Measurements from ENCODE around the gene BANF2. TPM values are rescaled to one million over a fixed set of nuclear protein-coding genes. Genes with fewer than 3 reads are reported as not detected.

Gene BANF2
- total RNA-seq, 1 donor from 2014 or later = not detected

DNA sequence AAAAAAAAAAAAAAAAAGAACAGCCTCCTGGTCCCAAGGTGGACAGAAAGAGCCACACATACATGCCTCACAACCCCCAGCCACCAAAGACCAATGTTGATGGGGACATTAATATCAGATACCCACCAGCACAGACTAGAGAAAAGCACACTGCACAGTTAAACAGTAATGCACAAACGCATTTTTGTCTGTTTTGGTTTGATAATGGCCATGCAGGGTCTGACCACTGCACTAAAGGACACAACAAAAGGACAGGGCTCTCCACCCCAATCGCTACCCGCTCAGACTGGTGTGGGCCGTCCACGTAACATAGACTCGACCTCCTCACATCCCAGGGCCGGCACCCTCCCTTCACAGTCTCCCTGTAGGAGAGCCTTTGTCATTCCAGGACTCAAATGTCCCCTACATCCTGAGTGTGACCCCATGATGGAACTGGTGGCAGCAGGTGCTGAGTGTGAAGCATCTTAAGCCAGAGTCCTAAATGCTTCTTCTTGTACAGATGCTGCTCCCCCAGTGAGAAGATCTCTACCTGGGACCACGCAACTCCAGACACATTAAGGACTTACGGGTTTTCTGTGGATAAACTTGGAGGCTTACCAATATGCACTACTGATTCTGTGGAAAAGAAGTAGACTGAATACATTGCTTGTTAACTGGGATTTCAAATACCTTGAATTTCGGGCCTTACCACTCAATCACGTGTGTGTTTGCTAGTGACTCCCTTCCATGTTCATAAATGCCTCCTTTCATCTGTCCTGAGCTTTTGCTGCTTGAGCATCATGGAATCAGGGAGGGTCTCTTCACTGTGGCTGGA is 45.7 kb upstream of the BANF2 start:
- no peak for DNase-seq (ENCODE audit: low spot score in 2 of 2, unreplicated experiment in 2 of 2)
- Mint-ChIP-seq H3K36me3 (peaks cover 24% of the 10 kb centered on the region), H3K9me3 (no peaks in the 10 kb centered on the region), H3K27me3 (ENCODE audit: low read depth) (no peaks in the 10 kb centered on the region), H3K4me1 (peaks cover 17% of the 10 kb centered on the region), H3K27ac (peak overlapping the region; percentile 93), H3K4me3 (no peak overlapping the region)
- TF ChIP-seq, protein P1, sequence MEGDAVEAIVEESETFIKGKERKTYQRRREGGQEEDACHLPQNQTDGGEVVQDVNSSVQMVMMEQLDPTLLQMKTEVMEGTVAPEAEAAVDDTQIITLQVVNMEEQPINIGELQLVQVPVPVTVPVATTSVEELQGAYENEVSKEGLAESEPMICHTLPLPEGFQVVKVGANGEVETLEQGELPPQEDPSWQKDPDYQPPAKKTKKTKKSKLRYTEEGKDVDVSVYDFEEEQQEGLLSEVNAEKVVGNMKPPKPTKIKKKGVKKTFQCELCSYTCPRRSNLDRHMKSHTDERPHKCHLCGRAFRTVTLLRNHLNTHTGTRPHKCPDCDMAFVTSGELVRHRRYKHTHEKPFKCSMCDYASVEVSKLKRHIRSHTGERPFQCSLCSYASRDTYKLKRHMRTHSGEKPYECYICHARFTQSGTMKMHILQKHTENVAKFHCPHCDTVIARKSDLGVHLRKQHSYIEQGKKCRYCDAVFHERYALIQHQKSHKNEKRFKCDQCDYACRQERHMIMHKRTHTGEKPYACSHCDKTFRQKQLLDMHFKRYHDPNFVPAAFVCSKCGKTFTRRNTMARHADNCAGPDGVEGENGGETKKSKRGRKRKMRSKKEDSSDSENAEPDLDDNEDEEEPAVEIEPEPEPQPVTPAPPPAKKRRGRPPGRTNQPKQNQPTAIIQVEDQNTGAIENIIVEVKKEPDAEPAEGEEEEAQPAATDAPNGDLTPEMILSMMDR (IDR thresholded peaks at IDR 0.05; ENCODE audit: unreplicated experiment) = no peak

DNA sequence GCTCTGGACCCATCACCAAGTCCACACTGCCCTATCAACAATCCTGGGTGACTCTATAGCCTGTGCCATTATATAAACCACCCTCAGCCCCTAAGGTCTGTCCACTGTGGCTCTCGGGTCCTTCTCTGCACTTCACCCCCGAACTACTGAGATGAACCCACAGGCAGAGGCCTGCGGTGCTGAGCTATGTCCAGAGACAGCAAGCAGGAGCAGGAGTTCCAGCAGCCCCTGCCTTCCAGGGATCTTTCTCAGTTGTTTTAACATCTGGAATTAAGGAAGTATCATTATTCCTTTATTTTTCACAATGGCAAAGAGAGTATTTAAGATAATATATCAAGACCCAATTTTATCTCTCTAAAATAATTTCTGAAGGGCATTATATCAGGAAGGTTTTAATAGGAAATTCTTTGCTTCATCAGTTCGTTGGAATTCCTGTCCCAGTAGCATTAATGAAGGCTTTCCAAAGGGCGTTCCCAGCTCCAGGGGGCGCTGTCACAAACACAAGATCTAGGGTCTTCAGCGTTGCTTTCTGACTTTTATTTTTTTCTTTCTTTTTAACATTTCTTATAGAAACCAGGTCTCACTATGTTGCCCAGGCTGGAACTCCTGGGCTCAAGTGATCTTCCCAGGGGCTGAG is 45.0 kb upstream of the BANF2 start:
- TF ChIP-seq, protein P1 (IDR thresholded peaks at IDR 0.05; ENCODE audit: unreplicated experiment) = peak; percentile 82
- H3K27me3 Mint-ChIP-seq (ENCODE audit: low read depth) = no peaks in the 10 kb centered on the region
- no peak overlapping the region for H3K4me3 Mint-ChIP-seq
- peak in 1 of 2 experiments; percentile 77 for DNase-seq (ENCODE audit: low spot score in 2 of 2, unreplicated experiment in 2 of 2)
- H3K9me3 Mint-ChIP-seq = no peaks in the 10 kb centered on the region
- peaks cover 27% of the 10 kb centered on the region for H3K36me3 Mint-ChIP-seq
- peak overlapping the region; percentile 93 for H3K27ac Mint-ChIP-seq
- peaks cover 14% of the 10 kb centered on the region for H3K4me1 Mint-ChIP-seq

DNA sequence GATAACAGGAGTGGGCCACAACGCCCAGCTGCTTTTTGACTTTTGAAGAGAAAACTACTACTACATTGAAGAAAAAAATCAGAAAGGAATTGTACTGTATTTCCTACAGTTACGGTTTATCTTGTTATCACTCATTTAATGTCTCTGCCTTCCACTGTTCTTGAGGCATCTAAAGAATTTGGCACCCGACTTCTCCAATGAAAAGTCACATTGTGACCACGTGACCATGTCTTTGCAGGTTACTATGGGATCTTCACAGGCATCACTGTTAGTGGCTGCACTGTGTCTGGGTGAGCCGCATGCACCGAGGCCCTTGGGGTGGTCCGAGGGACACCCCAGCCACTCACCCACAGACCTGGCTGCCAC is 44.5 kb upstream of the BANF2 start:
- Mint-ChIP-seq H3K27me3 (ENCODE audit: low read depth) (no peaks in the 10 kb centered on the region), H3K9me3 (no peaks in the 10 kb centered on the region), H3K27ac (peak overlapping the region; percentile 93), H3K36me3 (peaks cover 32% of the 10 kb centered on the region), H3K4me1 (peaks cover 14% of the 10 kb centered on the region), H3K4me3 (no peak overlapping the region)
- TF ChIP-seq, protein P1 (IDR thresholded peaks at IDR 0.05; ENCODE audit: unreplicated experiment) = peak; percentile 34
- no peak for DNase-seq (ENCODE audit: low spot score in 2 of 2, unreplicated experiment in 2 of 2)

DNA sequence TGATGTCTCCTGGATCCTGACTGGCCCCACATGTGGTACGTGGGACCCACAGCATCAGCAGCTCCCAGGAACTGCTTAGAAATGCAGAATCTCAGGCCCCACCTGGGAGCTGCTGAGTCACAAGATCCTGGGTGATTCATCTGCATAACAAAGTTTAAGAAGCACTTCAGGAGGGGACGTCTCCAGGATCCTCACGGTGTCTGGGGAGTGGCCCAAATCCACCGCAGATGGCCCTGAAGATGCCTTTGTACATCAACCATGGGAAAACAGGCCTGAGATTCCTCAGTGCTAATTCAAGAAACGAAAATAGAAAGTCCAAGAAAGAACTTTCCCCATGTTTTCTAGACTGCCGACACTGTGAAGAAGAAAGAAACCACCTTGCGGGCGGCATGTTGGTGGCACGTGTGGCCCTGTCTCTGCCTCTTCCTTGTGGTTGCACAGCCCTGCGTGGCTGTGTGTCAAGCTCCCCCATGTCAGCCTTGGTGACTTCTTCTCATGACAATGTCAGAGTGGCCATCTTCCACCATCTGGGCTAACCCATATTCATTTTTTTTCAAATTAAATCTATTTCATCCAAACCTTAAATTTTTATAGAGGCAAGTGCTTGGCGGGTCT is 43.8 kb upstream of the BANF2 start:
- Mint-ChIP-seq H3K36me3 (peaks cover 35% of the 10 kb centered on the region), H3K4me1 (peaks cover 18% of the 10 kb centered on the region), H3K9me3 (no peaks in the 10 kb centered on the region), H3K4me3 (no peak overlapping the region), H3K27ac (no peak overlapping the region), H3K27me3 (ENCODE audit: low read depth) (no peaks in the 10 kb centered on the region)
- DNase-seq (ENCODE audit: low spot score in 2 of 2, unreplicated experiment in 2 of 2) = no peak
- TF ChIP-seq, protein P1 (IDR thresholded peaks at IDR 0.05; ENCODE audit: unreplicated experiment) = no peak

DNA sequence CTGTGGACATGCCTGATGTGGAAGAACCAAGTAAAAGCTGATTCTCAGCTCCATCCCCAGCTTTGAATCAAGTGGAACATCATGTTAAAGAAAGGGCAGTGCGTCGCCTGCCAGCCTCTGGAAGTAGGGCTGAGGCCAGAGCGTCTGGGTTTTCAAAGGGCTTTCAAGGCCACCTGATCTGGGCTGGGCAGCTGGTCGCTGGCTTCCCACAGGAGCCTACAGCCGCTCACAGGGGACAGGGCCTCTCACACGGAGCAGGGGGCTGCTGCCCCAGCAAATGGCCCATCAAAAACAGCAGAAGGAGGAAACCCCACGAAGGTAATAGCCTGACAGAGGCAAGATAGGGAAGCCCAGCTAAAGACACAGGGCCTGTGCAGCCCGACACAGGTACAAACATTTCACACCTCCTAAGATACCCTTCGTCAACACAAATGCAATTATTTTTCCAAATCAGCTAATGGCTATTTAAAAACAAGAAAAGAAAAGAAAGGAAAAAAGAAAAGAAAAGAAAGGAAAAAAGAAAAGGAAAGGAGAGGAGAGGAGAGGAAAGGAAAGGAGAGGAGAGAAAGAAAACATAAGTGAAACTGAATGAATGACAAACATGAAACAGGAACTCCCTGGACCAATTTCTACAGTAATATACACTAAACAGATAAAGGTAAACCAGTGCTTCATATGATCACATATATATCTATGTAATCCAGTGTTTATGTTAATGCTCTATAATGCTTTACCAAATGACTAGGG is 42.5 kb upstream of the BANF2 start:
- Mint-ChIP-seq H3K27ac (peak overlapping the region; percentile 51), H3K9me3 (no peaks in the 10 kb centered on the region), H3K4me1 (peaks cover 18% of the 10 kb centered on the region), H3K36me3 (peaks cover 35% of the 10 kb centered on the region), H3K27me3 (ENCODE audit: low read depth) (no peaks in the 10 kb centered on the region), H3K4me3 (no peak overlapping the region)
- DNase-seq (ENCODE audit: low spot score in 2 of 2, unreplicated experiment in 2 of 2) = no peak
- TF ChIP-seq, protein P1 (IDR thresholded peaks at IDR 0.05; ENCODE audit: unreplicated experiment) = no peak

All from mesothelial cell of epicardium (in vitro differentiated cells).